ENCODE data around the gene SORCS1. TPM values are rescaled to one million over a fixed set of nuclear protein-coding genes. Genes with fewer than 3 reads are reported as not detected.

The SORCS1 gene
- polyA plus RNA-seq, 1 donor: 18.3 TPM

DNA sequence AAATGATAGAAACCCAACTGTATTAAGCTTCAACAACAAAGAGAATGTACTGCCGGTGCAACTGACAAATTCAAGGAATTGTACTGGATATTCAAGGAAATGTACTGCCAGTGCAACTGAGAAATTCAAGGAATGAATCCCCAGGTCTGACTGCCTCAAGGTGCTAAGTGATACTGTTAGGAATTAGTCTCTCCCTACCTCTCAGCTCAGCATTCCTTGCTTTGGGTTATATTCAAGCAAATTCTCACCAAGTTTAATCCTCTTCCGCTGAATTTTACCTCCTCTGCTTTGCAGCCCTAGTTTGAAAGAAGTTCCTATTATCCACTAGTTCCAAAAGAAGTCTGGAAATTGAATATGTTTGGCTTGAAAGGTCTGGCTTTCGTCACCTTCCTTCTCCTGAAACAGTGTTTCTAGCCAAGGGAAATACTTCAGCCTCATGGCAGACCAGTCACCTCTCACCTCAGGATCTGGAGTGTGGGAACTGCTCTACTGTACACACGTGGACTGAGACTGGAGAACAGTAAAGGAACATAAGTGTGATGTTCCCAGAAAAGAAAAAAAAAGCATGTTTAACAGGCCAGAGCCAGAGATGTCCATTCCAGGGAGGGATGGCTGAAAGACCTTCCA is 60.4 kb downstream of the SORCS1 start:
- DNase-seq: no peak

DNA sequence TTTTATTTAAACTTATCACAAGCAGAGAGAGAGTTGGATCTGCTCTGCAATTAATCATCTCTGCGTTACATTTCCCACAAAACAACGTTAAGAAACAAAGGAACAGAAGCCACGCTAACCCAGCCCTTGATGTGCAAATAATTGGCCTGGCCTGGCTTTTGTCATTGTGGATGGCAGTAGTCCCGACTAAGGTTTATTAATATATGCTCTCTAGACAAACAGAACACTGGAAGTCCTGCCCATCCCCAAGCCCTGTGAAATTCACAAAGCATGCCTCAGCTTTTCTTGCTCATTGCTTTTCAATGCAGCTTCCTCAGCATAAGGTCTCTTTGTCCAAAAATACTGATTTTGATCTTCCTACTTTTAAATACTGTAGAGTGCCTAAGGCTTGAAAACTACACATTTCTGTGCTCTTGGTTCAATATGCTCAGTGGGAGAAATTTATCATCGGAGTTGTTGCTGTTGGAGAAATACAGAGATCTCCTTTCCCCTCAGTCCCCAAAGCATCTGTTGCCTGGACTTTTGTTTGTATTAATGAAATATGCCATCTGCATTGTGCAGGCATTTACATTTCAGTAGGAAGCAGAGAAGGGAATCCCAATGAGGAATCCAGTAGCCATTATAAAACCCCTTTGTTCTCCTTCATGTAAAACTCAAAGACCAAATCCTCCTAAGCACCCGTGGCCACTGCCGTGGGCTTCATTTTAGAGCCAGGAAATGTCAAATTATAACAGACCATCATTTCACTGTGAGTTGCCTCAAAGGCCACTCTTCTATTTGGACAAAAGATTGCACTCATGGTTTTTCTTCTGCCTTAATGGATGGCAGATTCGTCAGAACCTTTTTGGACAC is 61.1 kb downstream of the SORCS1 start:
- DNase-seq: no peak

DNA sequence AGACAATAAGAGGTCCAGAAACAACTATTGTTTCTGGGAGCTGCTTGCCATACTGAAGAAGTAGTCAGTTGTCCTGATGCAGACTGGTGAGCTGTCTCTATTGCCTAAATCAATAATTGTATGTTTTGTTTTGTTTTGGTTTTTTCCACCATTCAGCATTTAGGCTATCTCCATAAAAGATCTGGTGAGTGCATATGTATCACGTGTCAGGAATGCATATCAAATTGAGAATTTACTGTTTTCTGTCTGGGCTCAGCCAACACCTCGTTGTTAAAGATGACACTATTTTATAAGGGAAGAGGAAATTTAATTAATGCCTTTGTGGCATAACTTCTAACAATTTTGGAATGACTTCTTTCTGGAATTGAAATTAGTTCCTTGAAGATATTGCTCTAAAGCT is 66.2 kb downstream of the SORCS1 start:
- no peak for DNase-seq

DNA sequence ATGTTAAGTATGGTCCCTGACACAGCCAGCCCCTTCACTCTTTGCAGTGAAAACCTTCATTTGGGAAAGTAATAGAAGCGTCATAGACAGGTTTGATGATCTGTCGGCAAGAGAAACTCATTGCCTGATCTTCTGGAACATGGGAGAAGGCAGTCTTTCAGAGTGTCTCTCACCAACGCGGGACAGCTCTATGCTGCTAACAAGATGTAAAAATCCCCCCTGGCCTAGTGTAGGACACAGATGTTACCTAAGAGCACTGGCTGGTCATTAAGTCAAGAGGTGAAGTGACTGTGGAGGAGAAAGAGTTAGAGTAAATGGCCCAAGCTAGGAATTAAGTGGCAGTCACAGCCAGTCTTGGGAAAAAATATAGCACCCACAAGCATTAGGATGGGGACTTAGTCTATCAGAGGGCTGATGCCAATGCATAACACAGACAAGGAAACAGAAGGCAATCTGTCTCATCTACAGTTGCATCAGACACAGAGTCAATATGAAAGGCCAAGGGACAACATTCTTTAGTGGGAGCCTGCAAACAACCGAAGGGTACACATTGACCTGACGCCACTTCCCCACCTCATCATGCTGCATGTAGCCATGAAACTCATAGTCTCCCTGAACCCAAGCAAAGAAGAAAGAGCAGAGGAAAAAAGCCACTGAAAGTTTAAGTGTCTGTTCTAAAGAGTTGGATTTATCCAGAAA is 69.5 kb downstream of the SORCS1 start:
- no peak for DNase-seq

DNA sequence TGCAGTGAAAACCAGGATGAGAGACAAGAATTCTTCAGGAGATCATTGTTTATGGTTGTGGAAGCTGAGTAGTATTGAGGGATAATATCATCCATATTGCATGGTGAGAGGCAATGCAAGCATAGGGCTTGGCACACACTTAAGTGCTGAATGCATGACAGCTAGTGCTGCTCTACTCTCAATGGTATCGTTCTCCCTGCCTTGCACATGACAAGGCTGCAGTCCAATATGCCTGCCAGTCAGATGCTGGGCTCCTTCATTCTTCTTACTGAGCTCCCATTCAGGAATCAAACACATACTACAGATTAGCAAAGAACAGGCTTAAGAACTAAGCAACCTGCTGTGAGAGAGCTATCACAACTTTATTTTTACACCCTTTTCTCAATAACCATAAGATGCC is 72.2 kb downstream of the SORCS1 start:
- DNase-seq: no peak

DNA sequence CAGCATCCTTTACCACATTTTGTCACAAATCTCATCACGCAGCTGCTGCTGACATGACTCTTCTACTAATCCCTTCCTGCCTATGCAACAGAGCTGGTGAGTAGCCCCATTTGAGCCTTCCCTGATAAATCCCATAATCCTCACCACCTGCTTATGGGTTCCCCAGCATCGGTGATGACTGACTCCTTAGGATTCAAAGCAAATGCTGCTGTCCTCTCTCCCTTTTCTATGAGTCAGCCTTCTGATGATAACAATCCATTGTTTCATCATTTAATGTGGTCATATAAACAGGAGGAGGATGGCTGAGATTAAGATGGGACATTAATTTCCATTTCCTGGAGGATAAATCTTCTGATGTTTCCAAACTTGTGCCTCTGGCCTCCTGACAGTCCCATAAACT is 73.4 kb downstream of the SORCS1 start:
- DNase-seq: no peak

DNA sequence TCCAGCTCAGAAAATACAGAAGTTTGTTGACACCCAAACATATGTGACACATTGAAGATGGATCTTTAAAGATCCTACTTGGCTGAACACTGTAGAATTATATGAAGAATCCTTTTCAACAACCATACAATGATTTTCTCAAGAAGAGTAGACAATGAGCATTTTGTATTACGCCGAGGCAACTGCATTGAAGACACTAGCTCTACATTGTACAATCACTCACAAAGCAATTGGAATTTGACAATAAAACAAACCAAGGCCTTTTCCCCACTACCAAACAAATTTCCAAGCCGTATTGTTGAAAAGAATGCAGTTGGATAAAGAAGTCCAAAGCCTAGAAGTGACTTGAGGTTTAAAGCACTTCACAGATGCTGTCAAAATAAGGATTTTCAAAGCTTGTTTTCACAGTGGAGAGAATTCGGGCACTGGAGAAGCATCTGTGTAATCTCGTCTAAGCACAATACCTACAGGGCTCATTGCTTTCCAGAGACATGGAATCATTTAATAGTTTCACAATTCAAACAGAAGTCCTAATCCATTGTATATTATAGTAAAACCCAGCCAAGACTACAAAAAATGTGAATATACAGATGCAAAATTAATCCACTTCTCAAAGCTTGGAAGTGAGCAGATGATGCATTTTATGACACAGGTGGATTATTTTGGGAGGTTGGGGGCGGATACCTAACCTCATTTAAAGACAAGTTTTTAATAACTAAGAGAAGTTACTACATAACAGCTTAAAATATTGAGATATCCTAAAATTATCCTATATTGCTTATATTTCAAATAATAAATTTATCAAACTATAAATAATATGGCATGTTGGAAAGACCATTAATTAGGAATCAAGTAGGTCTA is 78.6 kb downstream of the SORCS1 start:
- DNase-seq: no peak

DNA sequence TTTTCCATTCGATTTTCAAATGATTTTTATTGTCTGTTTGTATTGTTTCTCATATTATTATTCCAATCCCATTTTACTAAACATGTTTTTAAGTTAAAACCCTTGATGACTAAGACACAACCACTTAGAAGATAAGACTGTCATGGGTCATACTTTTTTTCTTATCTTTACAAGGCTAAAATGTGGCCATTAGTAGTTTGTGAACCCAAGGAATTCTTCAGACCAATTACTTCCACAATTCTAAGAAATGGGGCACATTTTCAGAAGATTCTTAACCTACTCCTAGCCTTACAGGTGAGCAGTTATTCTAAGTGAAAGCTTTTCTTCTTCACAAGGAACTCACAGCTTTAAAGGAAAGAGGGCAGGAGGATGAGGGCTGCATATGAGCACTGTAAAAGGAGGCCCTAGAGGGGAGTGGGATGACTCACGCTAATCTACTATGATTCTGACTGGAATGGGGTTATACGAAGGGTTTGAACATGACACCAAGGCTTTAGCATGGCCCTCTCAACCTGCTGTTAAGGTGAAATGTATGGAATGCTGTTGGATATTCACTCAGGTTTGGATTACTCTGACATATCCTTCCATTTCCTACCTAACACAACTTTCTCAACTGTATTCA is 81.0 kb downstream of the SORCS1 start:
- DNase-seq: no peak

DNA sequence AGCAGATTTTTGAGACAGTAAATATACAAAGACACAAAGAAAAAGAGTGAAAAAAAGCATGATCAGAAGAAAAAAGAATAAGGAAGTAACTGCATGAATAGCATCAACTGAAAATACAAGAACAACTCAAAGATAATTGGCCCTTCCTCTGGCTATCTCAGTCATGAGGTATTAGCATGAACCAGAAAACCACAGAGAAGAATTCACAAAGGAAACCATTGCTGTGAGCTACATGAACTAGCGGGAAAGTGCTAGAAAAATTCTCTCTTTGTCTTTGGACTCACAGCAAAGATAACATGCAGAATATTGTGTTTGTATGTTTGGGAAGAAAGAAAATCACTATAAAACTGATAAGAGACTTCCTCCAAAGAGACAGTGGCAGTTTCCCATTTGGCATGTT is 82.9 kb downstream of the SORCS1 start:
- DNase-seq: no peak

DNA sequence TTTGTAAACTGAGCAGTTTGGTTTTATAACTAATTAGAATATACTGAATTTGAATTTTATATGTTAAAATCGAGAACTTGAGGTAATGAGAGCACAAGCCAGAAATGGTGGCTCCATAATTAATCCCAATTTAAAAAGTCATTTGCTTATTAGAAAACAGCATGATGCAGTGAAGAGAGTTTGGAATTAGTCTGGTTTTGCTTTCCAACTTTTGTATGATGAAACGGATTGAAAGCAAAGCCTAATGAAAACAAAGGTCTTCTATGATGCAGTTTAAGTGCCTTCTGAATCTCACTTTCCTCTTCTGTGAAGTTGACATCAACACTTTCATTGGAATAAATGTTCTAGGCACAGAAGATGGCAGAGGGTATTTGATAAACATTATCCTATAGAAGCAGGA is 89.4 kb downstream of the SORCS1 start:
- DNase-seq: no peak

DNA sequence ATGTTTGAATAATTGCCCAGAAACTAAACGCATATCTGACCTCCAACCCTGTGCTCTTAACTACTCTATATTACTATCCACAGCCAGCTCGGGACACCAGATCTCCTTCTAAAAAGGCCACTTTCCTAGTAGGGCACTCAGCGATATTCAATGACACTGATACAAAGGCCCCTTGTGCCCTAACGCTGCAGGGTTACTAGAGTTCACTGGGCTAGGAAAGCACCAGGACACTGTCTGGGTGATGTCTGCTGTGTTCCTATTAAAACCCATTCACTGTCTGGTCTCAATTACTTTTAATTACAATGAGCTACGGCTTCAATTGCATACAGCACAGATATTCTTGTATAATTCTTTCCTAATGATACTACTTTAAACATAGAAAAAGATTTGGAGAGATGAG is 91.7 kb downstream of the SORCS1 start:
- DNase-seq: no peak

DNA sequence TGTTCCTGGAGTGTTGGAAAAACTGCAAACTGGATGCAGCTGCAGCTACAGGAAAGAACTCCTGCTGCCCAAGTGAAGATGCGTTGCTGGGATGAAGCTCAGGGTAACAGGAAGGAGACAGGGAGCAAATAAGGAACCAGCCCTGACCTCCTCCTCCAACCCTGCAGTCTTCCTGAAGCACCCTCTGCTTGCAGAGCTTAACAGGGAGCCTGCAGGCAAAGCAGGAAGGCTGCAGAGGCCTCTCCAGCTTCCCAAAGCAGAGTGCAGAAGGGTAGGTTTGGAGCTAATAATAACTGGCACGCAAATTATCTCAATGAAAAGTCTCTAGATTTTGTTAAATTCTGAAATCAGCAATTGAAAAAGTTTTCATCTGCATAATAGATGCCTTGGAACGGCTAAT is 92.5 kb downstream of the SORCS1 start:
- DNase-seq: no peak

DNA sequence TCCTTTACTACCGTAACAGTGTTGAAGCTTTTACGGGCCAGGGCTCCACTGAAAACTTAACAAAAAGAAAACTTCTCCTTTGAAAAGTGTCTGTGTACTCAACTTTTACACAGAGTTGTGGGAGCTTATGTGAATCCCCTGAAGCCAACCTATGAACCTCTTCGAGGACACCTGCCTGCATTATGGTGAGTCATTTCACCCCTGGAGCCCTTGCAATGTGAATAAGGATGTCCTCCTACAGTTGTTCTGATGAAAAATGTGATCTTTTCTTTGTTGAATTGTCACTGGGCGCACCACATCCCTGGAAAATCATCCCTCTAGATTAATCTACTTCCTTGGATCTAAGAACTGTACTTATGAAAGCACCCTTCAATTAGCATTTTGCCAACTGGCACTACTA is 93.2 kb downstream of the SORCS1 start:
- DNase-seq: no peak

DNA sequence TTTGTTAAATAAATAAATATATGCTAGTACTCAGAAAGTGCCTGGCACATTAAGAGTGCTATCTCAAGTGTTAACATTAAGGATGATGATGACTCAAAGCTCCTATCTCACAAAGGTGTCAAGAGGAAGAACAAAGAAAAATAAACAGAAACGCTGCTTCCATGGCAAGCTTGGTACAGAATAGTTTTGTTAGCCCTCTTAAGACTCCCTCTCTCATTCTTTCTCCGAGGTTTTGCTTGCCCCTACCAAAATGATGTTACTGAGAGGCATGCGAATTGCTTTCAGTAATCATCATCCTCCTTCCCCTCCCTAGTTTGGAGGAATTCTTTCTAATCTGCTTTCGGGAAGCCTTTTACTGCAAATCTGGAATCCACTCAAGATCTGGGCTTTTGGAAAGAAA is 96.7 kb downstream of the SORCS1 start:
- DNase-seq: no peak

DNA sequence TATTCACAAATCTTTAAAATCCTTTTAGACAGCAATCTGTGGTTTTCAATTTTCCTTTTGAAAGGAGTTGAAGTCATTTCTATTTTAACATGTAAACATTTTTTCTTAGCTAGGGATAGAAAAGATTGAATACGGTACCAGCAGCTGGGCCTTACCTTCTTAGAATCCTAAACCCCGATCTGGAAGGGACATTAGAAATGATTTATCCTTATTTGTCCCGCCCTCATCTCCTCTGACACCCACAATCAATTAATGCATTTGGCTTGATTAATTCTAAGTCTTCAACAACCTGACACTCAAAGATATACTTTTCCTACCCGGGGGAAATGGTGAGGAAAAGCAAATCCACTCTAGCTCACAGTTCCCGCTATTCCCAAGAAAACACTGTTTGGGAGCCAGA is 100.4 kb downstream of the SORCS1 start:
- DNase-seq: no peak

DNA sequence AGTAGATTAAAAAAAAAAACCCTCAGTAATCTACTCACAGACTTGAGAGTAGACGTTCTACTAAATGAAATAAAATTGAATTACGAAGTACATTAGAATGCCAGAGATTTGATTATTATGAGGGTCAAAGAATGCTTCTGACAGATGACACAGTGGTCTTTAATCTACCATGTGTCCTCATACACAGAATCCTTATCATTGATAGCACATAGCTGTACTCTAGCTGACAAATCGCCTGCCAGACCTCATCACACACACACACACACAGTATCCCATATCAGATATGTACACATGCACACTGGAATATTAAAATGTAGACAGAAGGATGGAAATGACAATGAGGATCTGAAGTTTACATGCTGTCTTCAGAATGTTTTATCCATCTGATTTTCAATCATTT is 104.6 kb downstream of the SORCS1 start:
- no peak for DNase-seq

DNA sequence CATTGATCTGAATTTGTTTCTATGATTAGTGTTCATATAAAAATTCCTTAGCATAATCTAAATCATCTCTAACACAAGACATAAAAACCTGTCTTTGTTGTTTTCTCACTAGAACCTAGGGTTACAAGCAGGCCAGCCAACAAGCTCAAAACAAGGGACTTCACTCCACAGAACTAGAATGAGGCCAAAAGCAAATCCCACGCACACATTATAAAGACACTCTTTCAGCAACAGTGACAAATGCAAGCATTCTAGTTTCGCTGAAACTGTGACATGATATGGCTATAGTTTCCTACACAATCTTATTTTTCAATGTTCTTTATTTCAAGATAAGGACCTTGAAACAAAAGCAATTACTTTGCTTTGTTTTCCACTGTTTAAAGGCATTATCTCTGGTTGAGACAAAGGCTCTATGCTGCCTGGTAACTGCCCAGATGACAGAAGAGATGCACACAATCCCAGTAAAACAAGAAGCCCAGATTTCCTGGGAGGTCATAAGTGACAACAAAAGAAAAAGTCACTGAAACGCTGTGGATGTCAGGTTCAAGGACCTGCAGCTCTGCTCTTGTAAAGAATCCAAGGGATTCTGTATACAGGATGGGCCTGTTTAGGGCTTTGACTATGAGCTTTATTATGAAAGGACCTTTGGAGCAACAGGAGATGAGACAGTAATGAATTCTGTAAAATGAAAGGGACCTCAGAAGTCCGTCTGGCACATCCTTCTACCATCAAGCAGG is 105.3 kb downstream of the SORCS1 start:
- no peak for DNase-seq

DNA sequence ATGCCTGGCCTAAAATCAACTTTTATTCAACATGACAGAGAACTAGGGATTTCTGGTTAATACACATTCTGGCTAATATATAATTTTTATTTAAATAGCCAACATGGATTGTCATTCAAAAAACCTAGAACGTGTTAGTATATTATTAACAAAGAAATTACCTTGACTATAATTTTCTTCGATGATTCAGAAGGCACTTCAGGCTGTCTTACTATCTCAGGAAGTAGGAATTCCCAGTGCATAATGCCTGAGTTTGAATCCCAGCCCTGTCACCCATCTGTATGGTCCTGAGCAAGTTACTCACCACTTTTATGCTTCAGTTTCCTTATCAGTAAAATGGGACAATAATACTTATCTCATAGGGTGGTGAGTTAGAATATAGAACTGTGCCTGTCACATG is 106.2 kb downstream of the SORCS1 start:
- no peak for DNase-seq

DNA sequence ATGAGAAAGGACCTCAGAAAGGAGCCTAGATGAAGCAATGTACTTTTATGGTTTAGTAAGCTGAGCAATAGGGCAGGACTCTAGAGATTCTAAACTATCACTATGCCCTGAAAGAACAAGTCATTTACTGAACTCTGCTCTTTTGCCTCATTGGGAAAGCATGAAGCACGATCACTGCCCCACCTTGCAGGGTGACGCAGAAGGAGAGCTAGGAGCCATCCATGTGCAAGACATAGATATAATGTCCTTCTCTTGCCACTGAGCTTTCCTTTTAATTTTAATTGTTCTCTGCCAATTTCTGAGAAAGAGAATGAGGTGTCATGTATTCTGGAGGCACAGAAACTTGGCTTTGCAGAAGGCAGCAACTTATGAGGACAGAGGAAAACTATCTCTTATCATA is 108.3 kb downstream of the SORCS1 start:
- no peak for DNase-seq

DNA sequence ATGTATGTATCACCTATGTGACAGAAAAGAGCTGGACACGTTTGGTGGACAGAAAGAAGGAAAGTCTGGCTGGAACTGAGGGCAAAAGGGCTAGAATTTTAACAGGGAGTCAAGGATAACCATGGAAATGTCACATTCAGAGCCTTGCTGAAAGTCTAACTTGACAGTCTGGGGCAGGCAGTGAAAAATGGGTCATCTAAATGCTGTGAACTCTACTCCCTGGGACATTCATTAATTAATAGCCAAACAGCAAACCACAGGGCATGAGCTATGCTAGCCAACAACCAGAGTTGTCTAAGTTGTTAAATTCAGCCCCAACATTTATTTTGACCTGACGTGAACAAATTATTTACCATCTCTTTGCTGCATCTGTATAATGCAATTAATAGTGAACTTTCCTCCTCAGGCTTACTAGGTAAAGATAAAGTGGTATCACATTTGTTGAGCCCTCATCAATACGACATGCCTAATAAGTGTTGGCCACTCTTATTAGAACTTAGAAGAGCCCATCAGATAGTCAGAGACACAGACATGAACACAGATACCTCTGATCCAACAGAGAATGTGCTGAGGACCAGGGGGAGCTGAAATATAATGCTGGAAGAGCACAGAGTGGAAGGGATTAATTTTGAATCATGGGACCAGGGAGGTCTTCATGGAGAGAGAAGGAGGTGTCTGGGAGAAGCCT is 109.9 kb downstream of the SORCS1 start:
- DNase-seq: no peak

DNA sequence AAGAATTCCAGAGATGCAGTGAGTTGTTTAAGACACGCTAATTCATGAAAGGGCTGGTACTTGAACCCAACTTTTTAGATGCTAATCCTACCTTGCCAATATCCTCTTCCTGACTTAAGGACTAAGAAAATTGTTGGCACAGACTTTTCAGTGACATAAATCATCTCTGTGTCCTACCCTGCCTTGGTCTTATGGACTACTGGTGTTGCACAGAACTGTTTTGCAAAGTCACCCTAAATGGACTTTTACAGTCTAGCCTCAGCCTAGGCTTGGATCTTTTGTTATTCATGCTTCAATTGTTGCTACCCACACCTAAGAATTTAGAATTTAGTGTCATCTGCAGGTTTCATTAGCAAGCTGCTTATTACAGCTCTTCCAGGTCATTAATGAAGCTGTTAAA is 112.7 kb downstream of the SORCS1 start:
- DNase-seq: no peak

Measured in left kidney (tissue), 2 donors.